ENCODE measurements around the gene NFKB2.

The NFKB2 gene

GRCh38 chr10:102422545-102423129 lies 27.1 kb downstream of the NFKB2 start:
- Histone ChIP-seq H3K9me3 (ENCODE audit: control insufficient read depth, insufficient read depth, low read depth, low read length) (no peaks in the 10 kb centered on the region), H3K4me1 (ENCODE audit: control insufficient read depth, insufficient read depth, low read length) (peaks cover 9% of the 10 kb centered on the region), H3K4me3 (ENCODE audit: low read depth, low read length) (no peak overlapping the region; the same call in 1 of the 2 replicates), H3K36me3 (ENCODE audit: control insufficient read depth in 2 of 2, insufficient read depth in 1 of 2, low read length in 2 of 2) (peaks cover 0 to 32% of the 10 kb centered on the region in 2 experiments; a peak in 1 of 3 replicates), H3K27ac (ENCODE audit: extremely low read depth, low read depth, low read length) (peak overlapping the region; percentile 65; the same call in 1 of the 2 replicates)
- TF ChIP-seq CTCF (tag by site-specific recombination; IDR thresholded peaks at IDR 0.05) (peak; percentile 64), ZNF362 (tag by site-specific recombination; IDR thresholded peaks at IDR 0.05) (no peak), ZNF148 (tag by site-specific recombination; IDR thresholded peaks at IDR 0.05; ENCODE audit: borderline replicate concordance) (no peak), ZNF214 (tag by site-specific recombination; IDR thresholded peaks at IDR 0.05; ENCODE audit: borderline replicate concordance) (no peak), ZNF600 (tag by site-specific recombination; IDR thresholded peaks at IDR 0.05) (peak; percentile 69), ZSCAN16 (tag by site-specific recombination; IDR thresholded peaks at IDR 0.05) (no peak), TCF7L2 (IDR thresholded peaks at IDR 0.05; ENCODE audit: borderline replicate concordance, low read depth, low read length) (no peak), ZBTB6 (tag by site-specific recombination; IDR thresholded peaks at IDR 0.05) (peak; percentile 39; the same call in 1 of the 2 replicates), TSHZ1 (tag by site-specific recombination; IDR thresholded peaks at IDR 0.05; ENCODE audit: borderline replicate concordance) (no peak), ZNF121 (tag by site-specific recombination; IDR thresholded peaks at IDR 0.05) (no peak), ZBTB11 (tag by site-specific recombination; conservative IDR thresholded peaks at IDR 0.05; ENCODE audit: low read depth) (0 out of 2 replicates have a peak, but pooled peaks have one; percentile 8), ZNF2 (tag by site-specific recombination; IDR thresholded peaks at IDR 0.05) (peak; percentile 100), ZNF302 (tag by site-specific recombination; IDR thresholded peaks at IDR 0.05; ENCODE audit: low read depth) (no peak), SCRT2 (tag by site-specific recombination; IDR thresholded peaks at IDR 0.05) (no peak), ZNF610 (tag by site-specific recombination; IDR thresholded peaks at IDR 0.05; ENCODE audit: borderline replicate concordance) (no peak), SP2 (tag by site-specific recombination; IDR thresholded peaks at IDR 0.05) (peak; percentile 38; the same call in 1 of the 2 replicates)
- TF ChIP-seq, protein P1, sequence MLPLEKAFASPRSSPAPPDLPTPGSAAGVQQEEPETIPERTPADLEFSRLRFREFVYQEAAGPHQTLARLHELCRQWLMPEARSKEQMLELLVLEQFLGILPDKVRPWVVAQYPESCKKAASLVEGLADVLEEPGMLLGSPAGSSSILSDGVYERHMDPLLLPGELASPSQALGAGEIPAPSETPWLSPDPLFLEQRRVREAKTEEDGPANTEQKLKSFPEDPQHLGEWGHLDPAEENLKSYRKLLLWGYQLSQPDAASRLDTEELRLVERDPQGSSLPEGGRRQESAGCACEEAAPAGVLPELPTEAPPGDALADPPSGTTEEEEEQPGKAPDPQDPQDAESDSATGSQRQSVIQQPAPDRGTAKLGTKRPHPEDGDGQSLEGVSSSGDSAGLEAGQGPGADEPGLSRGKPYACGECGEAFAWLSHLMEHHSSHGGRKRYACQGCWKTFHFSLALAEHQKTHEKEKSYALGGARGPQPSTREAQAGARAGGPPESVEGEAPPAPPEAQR (tag by site-specific recombination; IDR thresholded peaks at IDR 0.05): no peak
- POLR2A ChIA-PET: interaction anchor here (0.8 to 5.2 kb wide), 11 partner anchors 9 to 253 kb away, joined by 3 to 42 read pairs (median 5); partner anchors contain the start of genes C10orf95 and CUEDC2
- CTCF ChIA-PET: interaction anchor here (0.7 to 5.6 kb wide), 19 partner anchors 10 to 946 kb away, joined by 3 to 57 read pairs (median 4); partner anchors contain the start of genes CUEDC2 and NFKB2
